ENCODE results near the gene SPAG9.
A peak's percentile ranks its signal among the peaks of the same experiment; 100 is the strongest.
"Not testable (repeated sequence)": the region's sequence is repeated elsewhere in the genome, so short reads cannot be mapped to it uniquely, and the experiment has no call there.

SPAG9 gene

GRCh38 chr17:51087072-51087757, 33.5 kb downstream of the SPAG9 start:
- no peak for DNase-seq

- DNase-seq = no peak
These were observed 35.4 kb downstream of the SPAG9 start for GRCh38 chr17:51085150-51085805.

- DNase-seq = no peak
These were observed 36.7 kb downstream of the SPAG9 start for GRCh38 chr17:51083981-51084380.

- DNase-seq = not testable (repeated sequence)
These were observed 37.3 kb downstream of the SPAG9 start for GRCh38 chr17:51083364-51083763.

- no peak for DNase-seq
These were observed 41.6 kb downstream of the SPAG9 start for GRCh38 chr17:51079049-51079448.

DNA sequence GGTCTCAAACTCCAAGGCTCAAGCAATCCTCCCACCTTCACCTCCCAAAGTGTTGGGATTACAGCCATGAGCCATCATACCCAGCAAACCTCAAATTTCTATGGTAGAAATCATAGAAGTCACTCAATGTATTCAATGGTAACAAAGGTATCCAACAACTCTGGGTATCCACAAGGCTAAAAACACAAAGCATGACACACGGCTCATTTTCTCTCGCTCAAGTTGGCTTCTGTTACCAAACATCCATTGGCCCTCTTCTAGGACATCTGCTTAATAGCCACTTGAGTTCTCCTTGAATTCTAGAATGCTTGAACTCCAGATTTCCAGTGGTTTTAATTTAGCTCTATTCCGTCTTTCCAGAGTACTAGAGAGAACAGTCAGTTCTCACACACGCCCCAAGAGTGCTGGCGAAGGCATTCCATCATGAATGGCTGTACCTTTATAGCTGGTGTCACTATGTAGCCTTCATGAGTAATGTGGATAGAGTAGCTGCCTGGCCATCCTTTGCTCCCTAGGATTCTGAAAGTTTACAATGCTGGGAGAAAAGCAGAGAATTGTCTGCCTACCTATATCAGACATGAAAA, 42.6 kb downstream of the SPAG9 start:
- no peak for DNase-seq

- DNase-seq = no peak
These were observed 43.8 kb downstream of the SPAG9 start for GRCh38 chr17:51076821-51077220.

DNA sequence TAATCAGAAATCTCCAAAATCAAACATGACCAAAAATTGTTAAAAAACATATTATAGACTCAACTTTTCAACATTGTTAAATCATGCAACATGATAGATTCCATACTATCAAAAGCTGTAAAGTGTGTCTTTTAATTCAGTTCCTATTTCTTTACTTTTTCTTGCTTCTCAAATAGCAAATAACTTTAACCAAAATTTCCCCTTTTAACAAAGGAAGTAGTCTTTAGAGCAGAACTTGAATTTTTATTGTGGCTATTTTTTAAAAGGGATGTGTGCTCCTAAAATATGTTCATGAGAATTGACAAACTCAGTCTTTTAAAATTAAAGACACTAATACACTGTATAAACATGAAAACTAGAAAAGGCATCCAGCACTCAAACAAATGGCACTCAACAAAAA, 49.1 kb downstream of the SPAG9 start:
- DNase-seq = no peak

DNA sequence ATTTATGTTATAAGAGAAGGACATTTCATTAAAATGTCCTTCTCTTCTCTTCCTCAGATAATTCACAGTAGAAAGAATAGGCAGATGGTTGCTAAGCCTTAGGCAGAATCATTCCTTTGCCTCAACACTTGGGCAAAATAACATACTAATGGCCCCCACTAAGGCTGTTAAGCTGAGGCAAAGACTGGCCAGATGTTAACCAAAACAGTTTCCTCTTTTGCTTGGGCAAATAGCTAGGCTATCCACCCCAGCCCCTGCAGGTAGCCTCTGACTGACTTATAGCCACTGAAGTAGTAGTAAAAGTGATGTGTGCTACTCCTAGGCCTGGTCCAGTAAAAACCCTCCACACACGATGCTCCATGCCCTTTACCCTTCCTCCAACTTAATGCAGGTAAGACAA, 55.2 kb downstream of the SPAG9 start:
- peak; percentile 25 for DNase-seq

GRCh38 chr17:51064061-51064735, 56.5 kb downstream of the SPAG9 start:
- no peak for DNase-seq

GRCh38 chr17:51060396-51060795, 60.3 kb downstream of the SPAG9 start:
- no peak for DNase-seq

GRCh38 chr17:51059781-51060180, 60.9 kb downstream of the SPAG9 start:
- no peak for DNase-seq

DNA sequence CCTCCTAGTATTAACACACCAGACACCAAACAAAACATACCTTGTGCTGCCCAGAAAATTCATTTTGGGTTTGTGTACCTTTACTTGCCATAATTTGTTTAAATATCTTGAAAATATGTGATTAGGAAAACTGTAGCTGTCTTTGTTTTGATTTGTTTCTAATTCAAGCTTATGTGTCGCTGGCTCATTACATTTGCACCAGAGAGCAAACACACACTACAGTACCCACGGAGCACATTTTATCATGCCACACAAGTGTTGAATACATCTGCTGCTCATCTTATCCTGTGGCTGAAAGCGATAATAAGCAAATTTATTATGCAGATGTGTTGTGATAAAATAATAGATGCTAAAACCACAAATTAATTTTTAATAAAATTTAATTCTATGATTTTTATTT, 63.1 kb downstream of the SPAG9 start:
- no peak for DNase-seq

DNA sequence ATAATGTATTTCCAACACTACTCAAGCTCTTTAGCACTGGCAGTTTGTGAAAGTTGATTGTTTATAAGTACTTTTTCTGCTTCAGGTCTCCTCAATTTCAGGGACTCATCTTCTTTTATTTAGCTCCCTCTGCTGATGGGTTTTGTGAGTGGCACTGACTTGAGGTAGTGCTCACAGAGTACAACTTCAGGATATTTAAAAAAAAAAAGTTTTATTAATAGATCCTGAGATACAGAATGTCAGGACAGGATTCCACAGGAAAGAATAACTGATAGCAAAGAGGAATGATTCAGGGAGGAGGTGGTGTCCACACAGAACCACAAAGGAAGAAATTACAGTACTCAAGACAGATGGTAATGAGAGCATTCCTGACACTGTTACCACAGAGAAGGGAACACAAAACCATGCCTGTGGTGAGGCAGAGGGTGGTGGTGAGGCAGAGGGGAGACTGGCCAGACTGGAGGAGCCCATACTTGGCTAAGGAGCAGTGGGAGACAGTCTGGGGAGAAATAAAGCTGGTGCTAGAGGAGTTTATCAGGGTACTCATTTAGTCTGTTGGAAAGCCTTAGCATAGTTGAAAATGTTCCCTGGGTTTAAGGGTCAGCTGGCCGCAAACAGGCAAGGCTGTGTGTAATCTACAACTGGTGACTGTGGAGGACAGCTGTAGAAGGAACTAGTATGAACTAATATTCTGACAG, 63.7 kb downstream of the SPAG9 start:
- DNase-seq = peak; percentile 85

GRCh38 chr17:51054748-51055147, 65.9 kb downstream of the SPAG9 start:
- DNase-seq = no peak

GRCh38 chr17:51052235-51052634, 68.4 kb downstream of the SPAG9 start:
- no peak for DNase-seq

DNA sequence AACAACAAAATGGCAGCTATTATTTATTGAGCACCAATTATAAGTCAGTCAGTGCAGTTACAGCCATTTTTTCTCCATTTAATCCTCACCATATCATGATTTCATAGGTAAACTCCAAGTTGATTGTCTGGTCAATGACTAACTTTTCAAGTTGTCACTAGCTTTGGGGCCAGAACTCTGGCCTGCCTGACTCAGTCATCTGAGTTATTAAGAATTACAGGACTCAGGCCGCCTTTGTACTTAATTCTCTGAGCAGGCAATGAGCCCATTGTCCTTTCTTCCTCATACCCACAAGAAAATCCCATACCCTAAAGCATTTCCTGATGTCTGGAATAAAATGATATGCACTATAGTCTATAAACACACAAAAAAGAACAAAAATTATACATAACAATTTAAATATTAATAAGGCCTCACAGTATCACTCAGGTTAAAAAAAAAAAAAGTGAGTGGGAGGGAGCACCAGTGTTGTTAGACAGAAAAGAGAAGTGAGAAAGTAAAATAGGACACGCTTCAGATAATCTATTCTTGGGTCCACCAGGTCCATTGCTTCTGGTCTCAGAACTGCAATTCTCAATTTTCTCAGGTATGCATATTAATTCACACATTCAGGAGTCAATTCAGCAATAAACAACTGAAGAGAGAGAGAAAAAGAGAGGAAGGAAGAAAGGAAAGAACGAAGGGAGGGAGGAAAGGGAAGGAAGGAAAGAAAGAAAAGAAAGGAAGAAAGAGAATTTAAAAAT, 70.2 kb downstream of the SPAG9 start:
- DNase-seq = no peak

- peak; percentile 67 for DNase-seq
These were observed 73.9 kb downstream of the SPAG9 start for GRCh38 chr17:51046514-51047384.

DNA sequence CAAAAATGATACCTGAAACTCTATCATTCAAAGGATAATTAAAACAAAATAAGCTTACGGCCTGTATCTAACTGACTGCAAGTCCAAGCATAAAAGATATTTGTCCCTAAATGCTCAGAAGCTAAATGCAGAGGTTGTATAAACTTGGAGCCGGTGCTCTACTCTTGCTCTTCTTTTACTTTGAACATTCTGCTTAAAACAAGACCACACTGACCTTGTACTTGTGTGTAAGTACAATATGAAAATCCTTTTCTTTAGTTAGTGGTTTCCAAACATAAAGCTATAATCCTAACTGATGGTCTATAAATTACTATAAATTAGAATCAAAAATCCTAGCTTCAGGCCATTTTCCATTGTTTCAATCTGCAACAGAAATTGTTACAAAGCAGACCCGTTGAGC, 74.6 kb downstream of the SPAG9 start:
- no peak for DNase-seq

DNA sequence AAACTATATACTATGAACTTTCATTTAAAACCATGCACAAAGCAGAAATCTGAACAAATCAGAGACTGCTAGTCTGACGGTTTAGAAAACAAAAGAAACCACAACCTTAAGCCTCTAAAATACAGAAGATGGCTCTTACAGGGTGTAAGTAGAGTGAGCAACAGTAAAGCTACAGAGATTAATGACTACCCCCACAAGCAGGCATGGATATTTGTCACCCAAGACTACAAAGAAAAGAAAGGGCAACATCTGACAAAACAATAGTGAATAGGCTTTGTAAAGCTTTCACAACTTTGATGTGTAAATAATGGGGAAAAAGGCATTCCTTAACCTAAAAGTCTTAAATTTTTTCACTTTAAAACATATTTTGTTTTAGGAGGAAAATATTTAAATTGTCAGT, 75.0 kb downstream of the SPAG9 start:
- no peak for DNase-seq

- DNase-seq = no peak
These were observed 75.7 kb downstream of the SPAG9 start for GRCh38 chr17:51044976-51045375.

Data from hematopoietic multipotent progenitor cell treated with erythropoietin and hydrocortisone succinate and interleukin-3 and kit ligand, for 4 days (in vitro differentiated cells).